Ishikawa (cell line): Measurements from ENCODE around the gene XKR8.

Experiments
- CEBPB ChIP-seq: IDR thresholded peaks from 2 replicates; pipeline ENCODE4 v1.6.1; 2012
- CREB1 ChIP-seq: IDR thresholded peaks from 2 replicates; pipeline ENCODE4 v1.6.1; 2012; ENCODE audit warnings: low read depth
- EGR1 ChIP-seq: IDR thresholded peaks from 2 replicates; pipeline ENCODE4 v1.6.1; 2012
- EP300 ChIP-seq: IDR thresholded peaks from 2 replicates; pipeline ENCODE4 v1.6.1; 2012; ENCODE audit warnings: borderline replicate concordance
- FOXM1 ChIP-seq: IDR thresholded peaks from 2 replicates; pipeline ENCODE4 v1.6.1; 2012; ENCODE audit warnings: low read depth, borderline replicate concordance
- NFIC ChIP-seq: IDR thresholded peaks from 2 replicates; pipeline ENCODE4 v1.6.1; 2012
- RAD21 ChIP-seq: IDR thresholded peaks from 2 replicates; pipeline ENCODE4 v1.6.1; 2012; ENCODE audit warnings: low read depth
- TAF1 ChIP-seq: IDR thresholded peaks from 2 replicates; pipeline ENCODE4 v1.6.1; 2012; ENCODE audit warnings: low read depth, mild to moderate bottlenecking
- TCF12 ChIP-seq: IDR thresholded peaks from 2 replicates; pipeline ENCODE4 v1.6.1; 2012; ENCODE audit warnings: low read depth
- TEAD4 ChIP-seq: IDR thresholded peaks from 2 replicates; pipeline ENCODE4 v1.6.1; 2012
- YY1 ChIP-seq: IDR thresholded peaks from 2 replicates; pipeline ENCODE4 v1.6.1; 2012; ENCODE audit warnings: low read depth
- ZBTB7A ChIP-seq: IDR thresholded peaks from 2 replicates; pipeline ENCODE4 v1.6.1; 2012; ENCODE audit warnings: low read depth
- TF ChIP-seq, protein P1 (sequence below): IDR thresholded peaks from 2 replicates; pipeline ENCODE4 v1.6.1; 2012; ENCODE audit warnings: low read depth, mild to moderate bottlenecking
- TF ChIP-seq, protein P2 (sequence below): IDR thresholded peaks from 2 replicates; pipeline ENCODE4 v1.6.1; 2012
- TF ChIP-seq, protein P3 (sequence below): IDR thresholded peaks from 2 replicates; pipeline ENCODE4 v1.6.1; 2012

Gene XKR8, protein sequence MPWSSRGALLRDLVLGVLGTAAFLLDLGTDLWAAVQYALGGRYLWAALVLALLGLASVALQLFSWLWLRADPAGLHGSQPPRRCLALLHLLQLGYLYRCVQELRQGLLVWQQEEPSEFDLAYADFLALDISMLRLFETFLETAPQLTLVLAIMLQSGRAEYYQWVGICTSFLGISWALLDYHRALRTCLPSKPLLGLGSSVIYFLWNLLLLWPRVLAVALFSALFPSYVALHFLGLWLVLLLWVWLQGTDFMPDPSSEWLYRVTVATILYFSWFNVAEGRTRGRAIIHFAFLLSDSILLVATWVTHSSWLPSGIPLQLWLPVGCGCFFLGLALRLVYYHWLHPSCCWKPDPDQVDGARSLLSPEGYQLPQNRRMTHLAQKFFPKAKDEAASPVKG

DNA sequence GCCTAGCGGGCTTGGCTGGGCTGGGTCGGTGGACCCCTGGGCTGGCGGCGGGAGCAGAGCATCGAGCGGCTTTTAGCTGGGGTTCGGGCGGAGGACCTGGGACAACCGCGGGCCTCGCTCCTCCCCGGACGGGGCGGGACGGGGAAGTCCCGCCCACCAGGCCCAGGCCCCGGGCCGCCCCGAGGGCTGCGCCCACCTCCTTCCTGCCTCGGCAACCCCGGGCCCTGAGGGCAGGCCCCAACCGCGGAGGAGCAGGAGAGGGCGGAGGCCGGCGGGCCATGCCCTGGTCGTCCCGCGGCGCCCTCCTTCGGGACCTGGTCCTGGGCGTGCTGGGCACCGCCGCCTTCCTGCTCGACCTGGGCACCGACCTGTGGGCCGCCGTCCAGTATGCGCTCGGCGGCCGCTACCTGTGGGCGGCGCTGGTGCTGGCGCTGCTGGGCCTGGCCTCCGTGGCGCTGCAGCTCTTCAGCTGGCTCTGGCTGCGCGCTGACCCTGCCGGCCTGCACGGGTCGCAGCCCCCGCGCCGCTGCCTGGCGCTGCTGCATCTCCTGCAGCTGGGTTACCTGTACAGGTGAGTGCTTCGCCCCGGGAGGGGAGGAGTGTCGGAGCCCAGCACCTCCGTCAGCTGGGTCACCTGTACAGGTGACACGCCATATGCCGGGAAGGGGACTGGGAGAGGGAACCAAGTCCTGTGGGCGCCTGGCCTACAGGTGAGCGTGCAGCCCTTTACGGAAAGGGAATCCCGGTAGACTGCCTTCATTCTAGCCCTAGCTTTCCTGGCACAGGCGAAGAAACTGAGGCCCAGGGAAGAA, at the start of gene XKR8:
TSS of gene XKR8 (plus strand) at position 182 of the 812 bp plus-strand sequence. CDS start at position 279, 97 bp downstream.
- TF ChIP-seq EGR1 (0 out of 2 replicates have a peak, but pooled peaks have one; percentile 34), YY1 (peak; percentile 10; the same call in 1 of the 2 replicates), ZBTB7A (peak; percentile 58), RAD21 (peak; percentile 53; the same call in 1 of the 2 replicates), TCF12 (peak; percentile 39; the same call in 1 of the 2 replicates), CREB1 (no peak), TEAD4 (peak; percentile 22), EP300 (0 out of 2 replicates have a peak, but pooled peaks have one; percentile 5), TAF1 (peak; percentile 42; the same call in 1 of the 2 replicates), FOXM1 (no peak), CEBPB (no peak), NFIC (no peak)
- TF ChIP-seq, protein P1, sequence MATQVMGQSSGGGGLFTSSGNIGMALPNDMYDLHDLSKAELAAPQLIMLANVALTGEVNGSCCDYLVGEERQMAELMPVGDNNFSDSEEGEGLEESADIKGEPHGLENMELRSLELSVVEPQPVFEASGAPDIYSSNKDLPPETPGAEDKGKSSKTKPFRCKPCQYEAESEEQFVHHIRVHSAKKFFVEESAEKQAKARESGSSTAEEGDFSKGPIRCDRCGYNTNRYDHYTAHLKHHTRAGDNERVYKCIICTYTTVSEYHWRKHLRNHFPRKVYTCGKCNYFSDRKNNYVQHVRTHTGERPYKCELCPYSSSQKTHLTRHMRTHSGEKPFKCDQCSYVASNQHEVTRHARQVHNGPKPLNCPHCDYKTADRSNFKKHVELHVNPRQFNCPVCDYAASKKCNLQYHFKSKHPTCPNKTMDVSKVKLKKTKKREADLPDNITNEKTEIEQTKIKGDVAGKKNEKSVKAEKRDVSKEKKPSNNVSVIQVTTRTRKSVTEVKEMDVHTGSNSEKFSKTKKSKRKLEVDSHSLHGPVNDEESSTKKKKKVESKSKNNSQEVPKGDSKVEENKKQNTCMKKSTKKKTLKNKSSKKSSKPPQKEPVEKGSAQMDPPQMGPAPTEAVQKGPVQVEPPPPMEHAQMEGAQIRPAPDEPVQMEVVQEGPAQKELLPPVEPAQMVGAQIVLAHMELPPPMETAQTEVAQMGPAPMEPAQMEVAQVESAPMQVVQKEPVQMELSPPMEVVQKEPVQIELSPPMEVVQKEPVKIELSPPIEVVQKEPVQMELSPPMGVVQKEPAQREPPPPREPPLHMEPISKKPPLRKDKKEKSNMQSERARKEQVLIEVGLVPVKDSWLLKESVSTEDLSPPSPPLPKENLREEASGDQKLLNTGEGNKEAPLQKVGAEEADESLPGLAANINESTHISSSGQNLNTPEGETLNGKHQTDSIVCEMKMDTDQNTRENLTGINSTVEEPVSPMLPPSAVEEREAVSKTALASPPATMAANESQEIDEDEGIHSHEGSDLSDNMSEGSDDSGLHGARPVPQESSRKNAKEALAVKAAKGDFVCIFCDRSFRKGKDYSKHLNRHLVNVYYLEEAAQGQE = no peak
- TF ChIP-seq, protein P2, sequence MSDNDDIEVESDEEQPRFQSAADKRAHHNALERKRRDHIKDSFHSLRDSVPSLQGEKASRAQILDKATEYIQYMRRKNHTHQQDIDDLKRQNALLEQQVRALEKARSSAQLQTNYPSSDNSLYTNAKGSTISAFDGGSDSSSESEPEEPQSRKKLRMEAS = no peak; the same call in 1 of the 2 replicates
- TF ChIP-seq, protein P3, sequence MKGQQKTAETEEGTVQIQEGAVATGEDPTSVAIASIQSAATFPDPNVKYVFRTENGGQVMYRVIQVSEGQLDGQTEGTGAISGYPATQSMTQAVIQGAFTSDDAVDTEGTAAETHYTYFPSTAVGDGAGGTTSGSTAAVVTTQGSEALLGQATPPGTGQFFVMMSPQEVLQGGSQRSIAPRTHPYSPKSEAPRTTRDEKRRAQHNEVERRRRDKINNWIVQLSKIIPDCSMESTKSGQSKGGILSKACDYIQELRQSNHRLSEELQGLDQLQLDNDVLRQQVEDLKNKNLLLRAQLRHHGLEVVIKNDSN = no peak

DNA sequence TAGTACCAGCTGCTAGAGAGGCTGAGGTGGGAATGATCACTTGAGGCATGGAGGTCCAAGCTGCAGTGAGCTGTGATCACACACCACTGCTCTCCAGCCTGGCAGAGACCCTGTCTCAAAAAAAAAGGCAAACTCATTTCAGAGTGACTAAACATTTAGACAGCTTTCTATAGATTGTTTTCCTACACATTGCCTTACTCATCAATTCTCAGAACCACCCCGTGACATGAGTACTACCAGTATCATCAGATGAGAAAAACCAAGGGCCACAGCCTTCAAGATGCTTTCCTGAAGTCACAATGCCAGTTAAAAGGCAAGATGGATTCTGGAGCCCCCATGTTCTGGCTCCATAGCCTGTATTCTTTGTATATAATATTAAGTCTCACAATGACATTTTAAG, 47.3 kb upstream of the XKR8 start:
- TF ChIP-seq FOXM1 = no peak
- no peak for TF ChIP-seq TAF1

DNA sequence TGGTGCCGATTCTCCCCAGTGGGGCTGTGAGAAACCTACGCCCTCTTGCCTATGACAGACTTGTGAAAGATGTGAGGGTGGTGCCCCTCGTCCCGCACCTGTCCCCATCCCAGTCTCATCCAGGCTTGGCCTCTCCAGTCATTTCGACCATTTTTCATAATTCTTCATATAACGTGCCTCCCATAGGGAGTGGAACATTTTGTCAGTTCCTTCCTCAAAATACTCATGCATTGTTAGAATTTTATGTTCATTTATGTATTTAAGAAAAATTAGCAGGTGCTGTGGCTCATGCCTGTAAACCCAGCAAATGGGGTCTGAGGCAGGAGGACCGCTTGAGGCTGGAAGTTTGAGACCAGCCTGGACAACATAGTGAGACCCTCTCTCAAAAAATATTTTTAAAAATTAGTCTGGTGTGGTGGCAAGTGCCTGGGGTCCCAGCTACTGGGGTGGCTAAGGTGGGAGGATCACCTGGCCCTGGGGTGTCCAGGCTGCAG, 44.6 kb upstream of the XKR8 start:
- TF ChIP-seq TAF1 (no peak), RAD21 (no peak)

DNA sequence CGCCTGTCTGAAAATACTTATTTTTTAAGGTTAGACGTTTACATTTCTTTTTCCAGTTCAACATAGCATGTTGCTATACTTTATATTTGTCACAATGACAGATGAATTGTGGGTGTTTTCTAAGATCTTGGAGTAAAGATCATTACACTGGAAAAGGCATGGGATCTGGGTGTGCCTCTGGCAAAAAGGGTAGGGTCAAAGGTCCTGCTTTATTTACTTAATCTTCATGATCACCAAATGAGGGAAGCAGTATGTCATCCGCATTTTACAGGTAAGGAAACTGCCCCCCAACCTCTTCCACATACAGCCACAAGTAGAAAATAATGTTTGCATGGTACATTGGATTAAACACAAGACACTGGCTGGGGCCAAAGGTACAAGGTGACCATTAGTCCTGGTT, 37.5 kb upstream of the XKR8 start:
- TF ChIP-seq CREB1 (no peak), FOXM1 (no peak), CEBPB (no peak), YY1 (no peak), ZBTB7A (no peak)
- TF ChIP-seq, protein P3 = no peak
- TF ChIP-seq, protein P2 = no peak
- TF ChIP-seq, protein P1 = no peak

DNA sequence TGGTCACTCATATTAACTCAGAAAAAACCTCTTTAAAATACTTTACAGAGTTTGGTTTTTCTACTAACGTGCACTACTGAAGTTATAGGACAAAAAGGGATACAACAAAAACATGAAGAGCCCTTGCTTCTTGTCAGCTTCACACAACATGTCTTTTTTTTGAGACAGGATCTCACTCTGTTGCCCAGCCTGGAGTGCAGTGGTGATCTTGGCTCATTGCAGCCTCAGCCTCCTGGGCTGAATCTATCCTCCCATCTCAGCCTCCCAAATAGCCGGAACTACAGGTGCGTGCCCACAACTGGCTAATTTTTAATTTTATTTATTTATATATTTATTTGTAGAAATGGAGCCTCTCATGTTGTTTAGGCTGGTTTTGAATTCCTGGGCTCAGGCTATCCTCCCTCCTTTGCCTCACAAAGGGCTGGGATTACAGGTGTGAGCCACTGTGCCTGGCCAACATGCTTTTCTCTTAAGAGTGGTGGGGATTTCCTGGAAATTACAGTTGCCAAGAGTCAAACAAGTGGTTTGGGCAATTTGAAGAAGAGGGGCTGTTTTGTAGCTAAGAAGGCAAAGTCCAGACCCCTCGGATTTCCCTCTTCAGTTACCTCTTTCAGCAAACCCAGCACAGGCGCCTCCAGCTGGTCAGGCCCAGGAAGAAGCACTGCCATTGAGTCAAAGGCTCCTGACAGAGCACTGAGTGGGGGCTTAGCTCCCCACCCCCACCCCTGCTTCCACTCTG, 31.4 kb upstream of the XKR8 start:
- no peak for TF ChIP-seq TAF1
- no peak for TF ChIP-seq TEAD4
- no peak for TF ChIP-seq TCF12
- TF ChIP-seq YY1 = no peak
- no peak for TF ChIP-seq CREB1
- TF ChIP-seq ZBTB7A = no peak
- TF ChIP-seq FOXM1 = no peak
- TF ChIP-seq, protein P1 = no peak
- TF ChIP-seq RAD21 = no peak
- no peak for TF ChIP-seq EP300
- no peak for TF ChIP-seq CEBPB
- no peak for TF ChIP-seq NFIC
- TF ChIP-seq, protein P2 = no peak
- TF ChIP-seq EGR1 = no peak
- TF ChIP-seq, protein P3 = no peak
